Stimulated activated CD4-positive, alpha-beta T cell treated with anti-CD3 and anti-CD28 coated beads, Interleukin-1b, Interleukin-23, amount 100 ng/mL, for 1 hour (primary cell): ENCODE results near the gene RNF125.

Experiments used
- DNase-seq, 2 donors: peaks; one replicate each; pipeline ENCODE4 v3.0.0-alpha.2; 2020; ENCODE audit warnings: low read depth in 2 of 2

RNF125 gene

DNA sequence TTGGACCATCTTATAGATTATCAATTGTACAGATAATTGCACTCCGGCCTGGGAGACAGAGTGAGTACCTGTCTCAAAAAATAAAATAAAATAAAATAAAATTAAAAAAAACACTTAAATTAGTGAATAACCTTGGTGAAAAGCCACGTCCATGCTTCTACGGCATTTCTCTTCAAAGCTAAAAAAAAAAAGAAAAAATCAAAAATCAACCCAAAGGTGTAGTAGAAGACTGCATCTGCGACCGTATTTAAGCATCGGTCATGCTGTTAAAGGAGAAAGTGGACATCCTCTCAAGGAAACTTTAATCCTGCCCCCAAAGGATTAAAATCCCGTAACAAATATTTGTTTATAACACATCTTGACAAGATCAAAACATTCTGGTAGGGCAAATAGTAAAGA lies 72.7 kb downstream of the RNF125 start:
- no peak for DNase-seq

DNA sequence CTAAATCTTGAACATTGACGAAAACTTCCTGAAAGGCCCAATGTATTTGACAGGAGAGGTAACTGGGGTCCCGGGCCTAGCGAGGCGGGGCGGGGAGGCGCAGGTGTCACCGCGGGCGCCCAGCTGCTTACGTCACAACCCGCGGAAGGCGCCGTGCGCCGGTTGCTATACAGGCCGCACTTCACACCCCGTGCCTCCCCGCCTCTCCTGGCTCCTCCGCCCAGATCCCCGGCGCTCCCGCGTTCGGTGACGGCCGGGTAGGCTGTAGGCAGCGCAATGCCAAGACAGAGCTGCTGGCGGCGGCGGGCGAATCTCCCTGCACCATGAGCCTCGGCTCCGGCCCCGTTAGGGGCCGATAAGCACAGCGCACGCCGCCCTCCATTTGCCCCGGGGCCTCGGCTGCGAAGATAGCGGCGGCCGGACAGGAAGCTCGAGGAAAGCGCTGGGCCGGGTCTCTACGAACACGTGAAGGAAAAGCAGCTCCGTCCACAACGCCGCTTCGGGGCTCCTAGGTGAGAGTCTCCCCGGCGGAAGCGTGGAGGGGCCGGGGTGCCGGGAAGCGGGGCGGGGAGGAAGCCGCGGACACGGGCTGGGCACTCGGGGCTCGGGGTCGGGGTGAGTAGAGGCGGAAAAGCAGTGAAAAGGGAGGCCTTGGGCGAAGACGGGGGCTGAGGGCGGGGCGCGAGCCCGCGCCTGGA lies 73.2 kb downstream of the RNF125 start, which contains the start of gene RNF138:
RNF138 (plus strand) TSS at position 151 of the 698 bp plus-strand sequence. CDS start 903 bp downstream, outside the sequence.
- peak; percentile 60 to 63 for DNase-seq

DNA sequence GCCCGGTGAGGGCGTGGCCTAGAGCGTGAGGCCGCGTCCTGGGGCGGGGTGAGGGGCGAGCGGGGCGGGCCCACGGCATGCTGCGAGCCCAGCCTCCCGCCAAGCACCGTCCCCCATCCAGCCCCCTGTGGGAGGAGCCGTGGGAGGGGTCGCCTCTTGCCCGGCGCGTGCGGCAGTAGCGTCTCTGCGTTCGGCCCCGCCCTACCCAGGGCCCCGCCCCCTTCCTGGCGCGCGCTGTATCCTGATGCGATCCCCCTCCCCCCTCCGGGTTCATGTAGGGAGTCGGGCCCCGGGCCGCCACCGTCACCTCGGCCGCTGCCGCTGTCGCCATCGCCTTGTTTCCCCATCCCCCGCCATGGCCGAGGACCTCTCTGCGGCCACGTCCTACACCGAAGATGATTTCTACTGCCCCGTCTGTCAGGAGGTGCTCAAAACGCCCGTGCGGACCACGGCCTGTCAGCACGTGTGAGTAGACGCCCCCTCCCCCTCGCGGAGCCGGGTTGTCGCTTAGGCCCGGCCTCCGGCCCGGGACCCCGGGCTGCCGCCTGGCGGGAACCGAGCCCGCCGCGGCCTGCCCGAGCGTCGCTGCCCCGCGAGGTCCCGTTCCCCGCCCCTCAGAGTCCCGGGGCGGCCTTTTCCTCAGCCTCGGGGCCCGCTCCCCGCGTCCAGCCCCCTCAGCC lies 73.9 kb downstream of the RNF125 start:
- peak; percentile 99 to 100 for DNase-seq

DNA sequence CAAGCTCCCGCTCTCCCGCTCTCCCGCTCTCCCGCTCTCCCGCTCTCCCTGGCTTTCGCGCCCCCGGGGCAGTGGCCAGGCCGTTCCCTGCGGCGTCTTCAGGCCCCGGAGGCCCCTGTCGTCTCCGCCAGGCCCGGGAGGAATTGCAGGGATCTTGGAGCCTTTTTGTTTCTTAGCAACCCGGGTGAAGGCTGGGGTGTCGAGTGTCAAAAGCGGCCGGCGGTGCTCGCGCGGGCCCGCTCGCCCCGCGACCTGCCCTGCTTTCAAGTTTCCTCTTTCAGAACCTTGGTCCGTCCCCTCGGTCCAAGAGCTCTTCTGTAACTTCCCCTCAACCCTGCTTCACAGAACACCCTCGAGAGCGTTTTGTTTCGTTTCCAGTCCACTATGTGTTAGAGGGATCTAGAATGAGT lies 74.5 kb downstream of the RNF125 start:
- no peak for DNase-seq

DNA sequence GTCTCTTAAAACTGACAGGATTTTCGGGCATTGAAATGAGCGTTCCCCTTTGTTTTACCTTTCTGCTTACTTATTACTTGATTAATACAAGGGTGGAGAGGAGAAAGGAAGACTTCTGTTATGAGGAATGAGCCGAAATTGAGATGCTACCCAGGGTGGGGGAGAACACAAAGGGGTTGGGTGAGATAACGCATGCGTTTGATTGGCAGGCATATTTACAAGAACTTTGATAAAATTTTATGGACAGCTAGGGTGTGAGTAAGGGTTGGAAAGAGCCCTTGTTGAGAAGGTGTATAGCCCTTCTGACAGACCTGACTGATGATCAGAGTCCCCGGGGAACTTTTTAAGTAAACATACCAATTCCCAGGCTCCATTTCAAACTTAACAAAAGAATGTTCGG lies 74.9 kb downstream of the RNF125 start:
- DNase-seq: no peak

DNA sequence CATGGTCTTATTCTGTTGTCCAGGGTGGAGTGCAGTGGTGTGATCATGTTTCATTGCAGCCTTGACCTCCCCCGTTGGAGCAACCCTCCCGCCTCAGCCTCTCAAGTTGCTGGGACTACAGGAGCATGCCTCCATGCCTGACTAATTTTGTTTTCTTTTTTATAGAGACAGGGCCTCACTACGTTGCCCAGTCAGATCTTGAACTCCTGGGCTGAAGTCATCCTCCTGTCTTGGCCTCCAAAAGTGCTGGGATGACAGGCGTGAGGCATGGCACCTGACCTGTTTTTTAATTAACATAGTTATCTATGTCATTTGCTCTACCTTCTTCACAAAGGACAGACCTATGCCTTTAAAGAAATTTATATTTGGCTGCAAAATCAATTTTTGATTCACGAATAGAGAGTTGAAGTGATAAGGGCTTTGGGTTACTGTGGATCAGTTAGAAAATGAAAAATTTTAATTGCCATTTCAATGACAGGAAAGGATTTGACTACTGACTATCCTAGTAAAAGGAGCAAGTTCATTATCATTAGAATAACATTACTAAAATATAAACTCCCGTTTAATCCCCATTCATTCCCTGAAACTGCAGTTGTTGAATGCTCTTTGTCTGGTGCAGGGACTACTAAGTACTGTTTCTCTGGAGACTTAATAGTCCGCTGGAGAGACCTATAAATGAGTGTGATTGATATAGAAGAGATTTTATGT lies 76.7 kb downstream of the RNF125 start:
- DNase-seq: no peak

DNA sequence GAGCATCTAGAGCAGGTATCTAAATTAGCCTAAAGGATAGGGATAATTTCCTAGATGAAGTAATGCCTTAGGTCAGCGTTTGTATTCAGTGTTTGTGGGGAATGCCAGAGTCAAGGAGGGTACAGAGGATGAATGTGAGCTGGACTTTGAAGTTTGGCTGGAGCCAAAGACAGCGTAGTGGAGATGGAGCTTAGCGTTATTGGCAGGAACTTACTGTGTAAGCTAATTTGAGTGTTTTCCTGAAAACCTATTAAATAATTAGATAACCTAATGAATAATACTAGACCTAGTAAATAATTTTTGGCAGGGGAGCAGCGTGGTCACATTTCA lies 77.2 kb downstream of the RNF125 start:
- no peak for DNase-seq

DNA sequence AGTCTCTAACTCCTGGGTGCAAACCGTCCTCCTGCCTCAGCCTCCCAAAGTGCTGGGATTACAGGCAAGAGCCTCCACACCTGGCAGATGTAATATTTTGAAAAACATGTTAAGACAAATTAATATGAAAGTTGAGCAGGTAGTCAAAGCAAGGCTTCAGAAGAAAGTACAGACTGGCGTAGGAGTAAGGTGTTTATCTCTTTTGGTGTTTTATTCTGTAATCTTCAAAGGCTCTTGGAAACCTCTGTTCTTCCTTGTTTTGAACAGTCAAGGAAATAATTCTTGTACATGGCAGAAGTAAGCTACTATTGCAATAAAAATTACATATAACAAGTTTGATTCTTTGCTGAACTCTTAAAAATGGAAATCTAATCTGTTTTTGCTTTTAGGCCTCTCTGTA lies 78.3 kb downstream of the RNF125 start:
- DNase-seq: no peak

DNA sequence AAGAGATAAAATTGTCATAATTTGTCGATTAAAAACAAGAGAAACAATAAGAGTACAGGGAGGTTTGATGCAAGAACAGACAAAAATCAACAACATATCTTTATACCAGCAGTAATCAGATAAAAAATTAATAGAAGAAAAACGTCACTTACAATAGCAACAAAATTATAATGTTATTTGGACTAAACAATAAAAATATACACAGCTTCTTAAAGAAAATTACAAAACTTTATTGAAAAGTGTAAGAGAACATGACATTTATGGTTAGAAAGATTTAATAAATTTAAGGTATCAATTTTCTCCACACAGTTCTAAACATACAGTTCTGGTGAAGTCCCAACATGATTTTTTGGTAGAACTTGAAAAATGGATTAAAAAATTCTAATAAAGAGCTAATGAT lies 85.9 kb downstream of the RNF125 start:
- no peak for DNase-seq

DNA sequence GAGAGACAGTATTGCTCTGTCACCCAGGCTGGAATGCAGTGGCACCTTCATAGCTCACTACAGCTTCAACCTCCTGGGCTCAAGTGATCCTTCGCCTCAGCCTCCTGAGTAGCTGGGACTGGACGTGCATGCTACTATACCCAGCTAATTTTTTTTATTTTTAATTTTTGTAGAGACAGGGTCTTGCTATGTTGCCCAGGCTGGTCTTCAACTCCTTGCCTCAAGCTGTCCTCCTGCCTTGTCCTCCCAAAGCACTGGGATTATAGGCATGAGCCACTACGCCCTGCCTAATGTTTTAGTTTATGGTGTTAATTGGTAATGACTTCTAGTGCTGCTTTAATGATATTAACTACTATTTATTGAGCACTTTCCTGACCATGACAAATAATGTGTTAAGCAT lies 91.4 kb downstream of the RNF125 start:
- DNase-seq: no peak

DNA sequence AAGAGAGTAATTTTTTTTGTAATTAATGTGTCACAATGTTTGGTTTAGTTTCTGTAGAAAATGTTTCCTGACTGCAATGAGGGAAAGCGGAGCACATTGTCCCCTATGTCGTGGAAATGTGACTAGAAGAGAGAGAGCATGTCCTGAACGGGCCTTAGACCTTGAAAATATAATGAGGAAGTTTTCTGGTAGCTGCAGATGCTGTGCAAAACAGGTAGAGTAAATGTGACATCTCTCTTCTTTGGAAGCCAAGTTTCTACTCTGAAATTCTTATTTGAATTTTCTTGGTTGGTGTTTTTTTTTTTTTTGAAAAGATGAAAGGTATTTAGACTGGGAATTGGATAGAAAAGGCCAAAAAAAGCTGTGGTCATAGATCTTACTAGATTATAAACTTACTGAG lies 93.1 kb downstream of the RNF125 start:
- DNase-seq: no peak

DNA sequence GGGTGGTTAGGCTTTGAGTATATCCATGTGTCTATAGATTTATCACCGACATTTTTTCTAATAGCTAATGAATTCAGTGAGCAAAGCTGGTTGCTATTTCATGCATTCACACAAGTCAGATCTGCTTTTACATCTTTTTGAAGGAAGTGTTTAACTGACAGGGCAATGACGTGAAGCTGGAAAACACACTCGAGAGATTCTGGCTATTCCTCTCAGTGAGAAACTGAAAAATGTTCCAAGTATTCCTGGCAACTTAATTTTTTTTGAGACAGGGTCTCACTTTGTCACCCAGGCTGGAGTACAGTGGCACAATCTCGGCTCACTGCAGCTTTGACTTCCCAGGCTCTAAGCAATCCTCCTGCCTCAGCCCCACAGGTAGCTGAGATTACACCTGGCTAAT lies 94.2 kb downstream of the RNF125 start:
- DNase-seq: no peak

DNA sequence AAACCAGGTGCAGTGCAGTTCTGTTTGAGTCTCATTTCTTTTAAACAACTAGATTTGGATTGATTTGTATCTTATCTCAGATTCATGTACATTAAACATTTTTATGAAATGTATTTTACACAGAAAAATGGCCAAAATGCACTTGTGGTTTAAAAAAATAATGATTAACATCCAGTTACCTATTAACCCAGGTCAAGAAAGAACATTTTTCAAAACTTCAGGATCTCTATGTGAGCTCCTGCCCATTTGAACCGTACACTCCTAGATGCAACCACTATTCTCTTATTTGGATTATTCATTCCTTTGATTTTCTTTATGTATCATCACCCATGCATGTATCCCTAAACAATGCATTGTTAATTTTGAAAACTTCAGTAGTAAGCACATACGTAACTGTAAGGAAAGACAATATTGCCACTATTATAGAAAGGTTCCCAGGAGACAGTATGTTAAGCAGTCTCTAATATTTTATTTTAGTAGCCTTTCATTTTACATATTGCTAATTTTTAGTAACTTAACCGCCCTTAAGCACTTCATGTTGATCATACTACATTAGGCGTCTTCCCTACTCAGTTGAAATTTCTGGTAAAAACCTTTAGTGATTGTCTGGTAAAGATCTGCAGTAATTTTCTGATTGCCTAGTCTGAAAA lies 95.8 kb downstream of the RNF125 start:
- no peak for DNase-seq

DNA sequence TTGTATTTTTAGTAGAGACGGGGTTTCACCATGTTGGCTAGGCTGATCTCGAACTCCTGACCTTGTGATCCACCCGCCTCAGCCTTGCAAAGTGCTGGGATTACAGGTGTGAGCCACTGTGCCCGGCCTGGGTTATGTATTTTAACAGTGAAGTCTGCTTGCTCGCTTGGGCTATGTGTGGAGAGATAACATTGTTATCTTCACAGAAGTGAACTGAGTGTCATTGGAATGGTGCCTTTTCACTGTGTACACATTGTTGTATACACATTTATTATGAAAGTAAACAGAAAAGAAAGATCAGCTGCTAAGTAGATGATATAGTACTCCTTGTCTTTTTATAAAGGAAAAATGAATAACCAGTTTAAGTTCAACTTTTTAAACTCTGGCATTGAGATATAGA lies 103.4 kb downstream of the RNF125 start:
- DNase-seq: no peak
